ENCODE data around the gene RAB17.

- TF ChIP-seq CTCF (IDR thresholded peaks at IDR 0.05; ENCODE audit: borderline replicate concordance, extremely low read depth, low read length, poor library complexity, severe bottlenecking) (no peak), EZH2 (IDR thresholded peaks at IDR 0.05; ENCODE audit: borderline replicate concordance, low read depth, low read length, severe bottlenecking) (no peak)
These were observed 13.3 kb upstream of the RAB17 start for GRCh38 chr2:237603718-237604362.

Data from DND-41 (cell line).